Tibial nerve (tissue), 4 donors: Measurements from ENCODE around the gene ASPDH.

Source experiments
- EP300 ChIP-seq, 2 donors: sonication (generic); formaldehyde crosslinking; IDR thresholded peaks; one replicate each; pipeline ENCODE4 v1.6.1; 2017; ENCODE audit warnings: antibody characterized with exemption in 2 of 2, mild to moderate bottlenecking in 1 of 2
- POLR2A ChIP-seq, 2 donors: fragments of 450-650 bp; IDR thresholded peaks; one replicate each; pipeline ENCODE4 v1.6.1; 2017; ENCODE audit warnings: antibody characterized with exemption in 2 of 2, mild to moderate bottlenecking in 2 of 2, moderate library complexity in 2 of 2
- TF ChIP-seq, protein P1 (sequence below), 5 experiments: fragments of 200-600 bp in 3 of 5; fragments of 450-650 bp in 2 of 5; sonication (generic) in 3 of 5; IDR thresholded peaks; one replicate each; pipeline ENCODE4 v1.5.1; 2016 to 2019; ENCODE audit warnings: antibody characterized with exemption in 5 of 5, mild to moderate bottlenecking in 3 of 5, moderate library complexity in 2 of 5

DNA sequence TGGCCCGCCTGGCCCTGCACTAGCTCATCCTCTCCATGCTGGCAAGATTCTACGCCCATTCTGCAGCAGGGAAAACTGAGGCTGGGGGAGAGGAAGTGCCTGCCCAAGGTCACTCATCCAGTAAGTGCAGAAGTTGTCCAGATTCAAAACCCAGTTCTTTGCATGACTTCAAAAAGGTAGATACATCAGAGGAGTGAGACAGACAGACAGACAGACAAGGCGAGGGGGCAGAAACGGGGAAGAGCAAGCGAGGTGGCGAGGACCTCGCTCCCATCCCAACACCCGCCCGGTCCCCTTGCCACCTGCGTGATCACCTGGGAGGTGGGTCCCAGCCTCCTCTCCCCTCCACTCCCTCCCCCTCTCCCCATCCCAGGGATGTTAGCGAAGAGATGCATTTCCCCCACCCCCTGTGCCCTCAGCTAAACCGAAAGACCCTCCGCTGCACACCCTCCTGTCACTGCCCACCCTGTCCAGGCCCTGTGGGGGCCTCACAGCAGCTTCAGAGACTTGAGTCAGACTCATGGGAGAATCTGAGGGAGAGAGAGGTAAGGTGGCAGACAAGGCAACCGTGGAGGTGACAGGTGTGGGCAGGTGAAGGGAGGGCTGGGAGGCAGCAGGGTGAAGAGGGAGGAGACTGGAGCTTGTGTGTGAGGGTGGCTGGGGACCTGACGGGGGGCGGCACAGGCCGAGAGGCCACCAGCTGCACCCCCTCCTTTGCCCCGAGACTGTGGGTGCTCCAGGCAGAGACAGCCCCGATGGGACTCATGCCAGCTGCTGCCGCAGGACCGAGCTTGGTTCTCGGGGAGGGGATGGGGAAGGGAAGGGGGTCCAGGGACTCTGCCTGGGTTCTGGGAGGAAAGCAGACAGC is 35.6 kb upstream of the ASPDH start:
- TF ChIP-seq, protein P1, sequence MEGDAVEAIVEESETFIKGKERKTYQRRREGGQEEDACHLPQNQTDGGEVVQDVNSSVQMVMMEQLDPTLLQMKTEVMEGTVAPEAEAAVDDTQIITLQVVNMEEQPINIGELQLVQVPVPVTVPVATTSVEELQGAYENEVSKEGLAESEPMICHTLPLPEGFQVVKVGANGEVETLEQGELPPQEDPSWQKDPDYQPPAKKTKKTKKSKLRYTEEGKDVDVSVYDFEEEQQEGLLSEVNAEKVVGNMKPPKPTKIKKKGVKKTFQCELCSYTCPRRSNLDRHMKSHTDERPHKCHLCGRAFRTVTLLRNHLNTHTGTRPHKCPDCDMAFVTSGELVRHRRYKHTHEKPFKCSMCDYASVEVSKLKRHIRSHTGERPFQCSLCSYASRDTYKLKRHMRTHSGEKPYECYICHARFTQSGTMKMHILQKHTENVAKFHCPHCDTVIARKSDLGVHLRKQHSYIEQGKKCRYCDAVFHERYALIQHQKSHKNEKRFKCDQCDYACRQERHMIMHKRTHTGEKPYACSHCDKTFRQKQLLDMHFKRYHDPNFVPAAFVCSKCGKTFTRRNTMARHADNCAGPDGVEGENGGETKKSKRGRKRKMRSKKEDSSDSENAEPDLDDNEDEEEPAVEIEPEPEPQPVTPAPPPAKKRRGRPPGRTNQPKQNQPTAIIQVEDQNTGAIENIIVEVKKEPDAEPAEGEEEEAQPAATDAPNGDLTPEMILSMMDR (IDR thresholded peaks at IDR 0.05): no peak
- no peak for TF ChIP-seq POLR2A (IDR thresholded peaks at IDR 0.05)
- TF ChIP-seq EP300 (IDR thresholded peaks at IDR 0.05): no peak
